Measurements from ENCODE around the gene SQSTM1. TPM values are rescaled to one million over a fixed set of nuclear protein-coding genes. Genes with fewer than 3 reads are reported as not detected.

Gene SQSTM1
- total RNA-seq, 1 experiment from 2014 or later, result 715 TPM

- CTCF ChIA-PET, result no interaction called here
- Histone ChIP-seq H4K20me1 (ENCODE audit: insufficient read depth) (no peaks in the 10 kb centered on the region; the same call in 1 of the 2 replicates), H3K27ac (no peak overlapping the region), H3F3A (ENCODE audit: insufficient read depth, low read depth) (no peaks in the 10 kb centered on the region), H3K9me3 (ENCODE audit: insufficient read depth, low read depth) (peaks cover 16% of the 10 kb centered on the region), H3K36me3 (ENCODE audit: low read depth) (peaks cover 38% of the 10 kb centered on the region), H3K4me1 (replicated peaks; ENCODE audit: insufficient read depth) (no peaks in the 10 kb centered on the region), H2AFZ (no peak overlapping the region), H3K4me2 (no peak overlapping the region), H3K4me3 (no peak overlapping the region), H3K27me3 (ENCODE audit: insufficient read depth, low read depth) (no peaks in the 10 kb centered on the region), H3K9me2 (ENCODE audit: insufficient read depth) (no peaks in the 10 kb centered on the region), H3K79me2 (ENCODE audit: low read depth) (no peaks in the 10 kb centered on the region)
- no peak for DNase-seq
- intact Hi-C loops (cut with micrococcal nuclease; ENCODE audit: unreplicated experiment), result no loop called here
- TF ChIP-seq EZH2 (IDR thresholded peaks at IDR 0.05; ENCODE audit: low read depth), result no peak
- no TSS peak for BruUV-seq (replicated peaks)
- POLR2A ChIA-PET (ENCODE audit: unreplicated experiment), result no interaction called here
These were observed 66.4 kb downstream of the SQSTM1 start for GRCh38 chr5:179887095-179887494.

Small RNA genes lying within 50 kb of the gene (microRNA-seq; reads per million reads assigned to microRNA genes)
- 16.2 reads per million, percentile 28 among the genes with 10 or more reads in this experiment for gene MIR1229 (ENCODE audit: borderline number of aligned reads, borderline replicate concordance)

Other genes starting within 250 kb of the SQSTM1 start
- gene HNRNPH1, start 197.2 kb upstream of the SQSTM1 start, total RNA-seq (2021), result 626 and 723 TPM in 2 replicates
- gene CBY3, start 139.9 kb upstream of the SQSTM1 start, total RNA-seq (2021), result not detected in 2 replicates
- 712 and 792 TPM in 2 replicates for gene CANX, start 121.9 kb upstream of the SQSTM1 start, total RNA-seq (2021)
- 25.7 and 34.0 TPM in 2 replicates for gene MAML1, start 88.1 kb upstream of the SQSTM1 start, total RNA-seq (2021)
- 9.7 and 14.4 TPM in 2 replicates for gene LTC4S, start 26.9 kb upstream of the SQSTM1 start, total RNA-seq (2021)
- gene MGAT4B, start 14.0 kb upstream of the SQSTM1 start, total RNA-seq (2021), result 337 and 413 TPM in 2 replicates
- 39.9 and 54.0 TPM in 2 replicates for gene MRNIP, start 37.9 kb downstream of the SQSTM1 start, total RNA-seq (2021)
- gene TBC1D9B, start 87.0 kb downstream of the SQSTM1 start, total RNA-seq (2021), result 118 and 148 TPM in 2 replicates

Data from PC-9 (cell line).